Activated CD4-positive, alpha-beta T cell treated with anti-CD3 and anti-CD28 coated beads, Interleukin-2, amount 50 U/mL, for 4 hours (primary cell): ENCODE results near the gene XPNPEP1.
A peak's percentile ranks its signal among the peaks of the same experiment; 100 is the strongest.

Experiments used
- DNase-seq, 2 experiments: peaks; one replicate each; pipeline ENCODE4 v3.0.0-alpha.2; 2020

The XPNPEP1 gene

GRCh38 chr10:109892117-109892516 is 31.2 kb downstream of the XPNPEP1 start:
- no peak for DNase-seq

- DNase-seq = no peak
These were observed 32.2 kb downstream of the XPNPEP1 start for GRCh38 chr10:109891105-109891504.

- no peak for DNase-seq
These were observed 33.4 kb downstream of the XPNPEP1 start for GRCh38 chr10:109889867-109890266.

- no peak for DNase-seq
These were observed 35.5 kb downstream of the XPNPEP1 start for GRCh38 chr10:109887776-109888175.

GRCh38 chr10:109887243-109887642 is 36.1 kb downstream of the XPNPEP1 start:
- DNase-seq = no peak

- DNase-seq = no peak
These were observed 36.5 kb downstream of the XPNPEP1 start for GRCh38 chr10:109886781-109887140.

GRCh38 chr10:109886037-109886780 is 37.1 kb downstream of the XPNPEP1 start:
- no peak for DNase-seq

GRCh38 chr10:109883859-109884771 is 39.2 kb downstream of the XPNPEP1 start:
- DNase-seq = peak; percentile 46 to 55

- DNase-seq = no peak
These were observed 40.9 kb downstream of the XPNPEP1 start for GRCh38 chr10:109882251-109883057.

- no peak for DNase-seq
These were observed 41.6 kb downstream of the XPNPEP1 start for GRCh38 chr10:109881769-109882057.

- DNase-seq = no peak
These were observed 42.2 kb downstream of the XPNPEP1 start for GRCh38 chr10:109880886-109881768.

- DNase-seq = no peak
These were observed 45.8 kb downstream of the XPNPEP1 start for GRCh38 chr10:109877546-109877945.

- no peak for DNase-seq
These were observed 47.2 kb downstream of the XPNPEP1 start for GRCh38 chr10:109875828-109876821.

- DNase-seq = no peak
These were observed 48.2 kb downstream of the XPNPEP1 start for GRCh38 chr10:109875151-109875568.

- DNase-seq = no peak
These were observed 51.8 kb downstream of the XPNPEP1 start for GRCh38 chr10:109871476-109871875.

GRCh38 chr10:109866995-109867635 is 56.2 kb downstream of the XPNPEP1 start:
- DNase-seq = no peak

GRCh38 chr10:109866168-109866994 is 56.9 kb downstream of the XPNPEP1 start:
- DNase-seq = no peak

- no peak for DNase-seq
These were observed 59.5 kb downstream of the XPNPEP1 start for GRCh38 chr10:109863775-109864174.

- no peak for DNase-seq
These were observed 60.6 kb downstream of the XPNPEP1 start for GRCh38 chr10:109862738-109863137.

- DNase-seq = no peak
These were observed 61.3 kb downstream of the XPNPEP1 start for GRCh38 chr10:109862041-109862440.
